Neural crest cell (in vitro differentiated cells): Measurements from ENCODE around the gene CBR1. TPM values are rescaled to one million over a fixed set of nuclear protein-coding genes. Genes with fewer than 3 reads are reported as not detected.

ENCODE experiments used
- DNase-seq: peaks from one replicate; pipeline ENCODE4 v3.0.0; 2021; ENCODE audit warnings: low read depth, mixed read lengths, low spot score
- H3K27ac Mint-ChIP-seq: one replicate; pipeline ENCODE4 v1.8.0; 2021; ENCODE audit warnings: mild to moderate bottlenecking, mixed read lengths; ENCODE audit not compliant: unreplicated experiment
- H3K27me3 Mint-ChIP-seq: 2 replicates; pipeline ENCODE4 v1.8.0; 2021; ENCODE audit warnings: low read depth, mild to moderate bottlenecking, mixed read lengths
- H3K36me3 Mint-ChIP-seq: 2 replicates; pipeline ENCODE4 v1.8.0; 2021; ENCODE audit warnings: low read depth, mild to moderate bottlenecking, mixed read lengths
- H3K4me1 Mint-ChIP-seq: 2 replicates; pipeline ENCODE4 v1.8.0; 2021; ENCODE audit warnings: mixed read lengths
- H3K4me3 Mint-ChIP-seq: one replicate; pipeline ENCODE4 v1.8.0; 2021; ENCODE audit warnings: mild to moderate bottlenecking, mixed read lengths
- H3K9me3 Mint-ChIP-seq: 2 replicates; pipeline ENCODE4 v1.8.0; 2021; ENCODE audit warnings: mixed read lengths
- CTCF ChIP-seq: fragments of 200-600 bp; sonication (generic); conservative IDR thresholded peaks from 2 replicates; pipeline ENCODE4 v1.5.0; 2021; ENCODE audit warnings: antibody characterized with exemption, mild to moderate bottlenecking
- total RNA-seq: library from RNA; stranded (reverse); gene quantifications from 2 replicates; pipeline ENCODE4 v1.2.1, GENCODE V29; 2021

The CBR1 gene
- total RNA-seq, 1 donor from 2014 or later, result 2.1 TPM

- Mint-ChIP-seq H3K27ac (no peak overlapping the region), H3K4me3 (no peak overlapping the region), H3K36me3 (no peaks in the 10 kb centered on the region), H3K9me3 (no peaks in the 10 kb centered on the region), H3K27me3 (no peaks in the 10 kb centered on the region), H3K4me1 (peaks cover 15% of the 10 kb centered on the region)
- no peak for TF ChIP-seq CTCF
- no peak for DNase-seq
These were observed 42.5 kb upstream of the CBR1 start for GRCh38 chr21:36027347-36027746.

GRCh38 chr21:36028127-36029069 is 41.4 kb upstream of the CBR1 start:
- H3K4me3 Mint-ChIP-seq, result no peak overlapping the region
- no peak overlapping the region for H3K27ac Mint-ChIP-seq
- peak; percentile 94 for TF ChIP-seq CTCF
- peaks cover 8% of the 10 kb centered on the region for H3K4me1 Mint-ChIP-seq
- peak; percentile 69 for DNase-seq
- H3K9me3 Mint-ChIP-seq, result no peaks in the 10 kb centered on the region
- H3K36me3 Mint-ChIP-seq, result no peaks in the 10 kb centered on the region
- H3K27me3 Mint-ChIP-seq, result no peaks in the 10 kb centered on the region

- Mint-ChIP-seq H3K27ac (no peak overlapping the region), H3K4me1 (peaks cover 6% of the 10 kb centered on the region), H3K27me3 (no peaks in the 10 kb centered on the region), H3K36me3 (no peaks in the 10 kb centered on the region), H3K4me3 (no peak overlapping the region), H3K9me3 (no peaks in the 10 kb centered on the region)
- DNase-seq, result no peak
- TF ChIP-seq CTCF, result no peak
These were observed 40.5 kb upstream of the CBR1 start for GRCh38 chr21:36029309-36029708.

- TF ChIP-seq CTCF, result no peak
- DNase-seq, result no peak
- no peak overlapping the region for H3K27ac Mint-ChIP-seq
- H3K9me3 Mint-ChIP-seq, result no peaks in the 10 kb centered on the region
- peaks cover 6% of the 10 kb centered on the region for H3K4me1 Mint-ChIP-seq
- H3K27me3 Mint-ChIP-seq, result no peaks in the 10 kb centered on the region
- peaks cover 5% of the 10 kb centered on the region for H3K36me3 Mint-ChIP-seq
- H3K4me3 Mint-ChIP-seq, result no peak overlapping the region
These were observed 39.1 kb upstream of the CBR1 start for GRCh38 chr21:36030581-36031189.

- no peak for DNase-seq
- Mint-ChIP-seq H3K4me3 (no peak overlapping the region), H3K36me3 (peaks cover 11% of the 10 kb centered on the region), H3K27me3 (no peaks in the 10 kb centered on the region), H3K4me1 (peaks cover 6% of the 10 kb centered on the region), H3K27ac (peak overlapping the region; percentile 64), H3K9me3 (no peaks in the 10 kb centered on the region)
- no peak for TF ChIP-seq CTCF
These were observed 37.0 kb upstream of the CBR1 start for GRCh38 chr21:36032647-36033406.
